Stimulated activated CD4-positive, alpha-beta T cell treated with anti-CD3 and anti-CD28 coated beads, Interleukin-2, amount 100 ng/mL, for 4 hours (primary cell): ENCODE measurements around the gene SH3BP4.

Source experiments
- DNase-seq: peaks from one replicate; pipeline ENCODE4 v3.0.0-alpha.2; 2020; ENCODE audit warnings: low read depth

The SH3BP4 gene

GRCh38 chr2:234951664-234952269 is at the start of gene SH3BP4:
SH3BP4 (plus strand) TSS chr2:234952017; CDS start chr2:235035003, 82,986 bp downstream.
- DNase-seq = peak; percentile 15

- DNase-seq = no peak
These were observed 47.0 kb upstream of the SH3BP4 start for GRCh38 chr2:234904785-234905184.

- DNase-seq = no peak
These were observed 46.1 kb upstream of the SH3BP4 start for GRCh38 chr2:234905547-234906265.

GRCh38 chr2:234910186-234910679 is 41.6 kb upstream of the SH3BP4 start:
- DNase-seq = no peak

GRCh38 chr2:234911271-234911670 is 40.5 kb upstream of the SH3BP4 start:
- no peak for DNase-seq

GRCh38 chr2:234912437-234912836 is 39.4 kb upstream of the SH3BP4 start:
- no peak for DNase-seq

GRCh38 chr2:234913208-234913626 is 38.6 kb upstream of the SH3BP4 start:
- DNase-seq = no peak

GRCh38 chr2:234914371-234915154 is 37.3 kb upstream of the SH3BP4 start:
- no peak for DNase-seq

- no peak for DNase-seq
These were observed 35.1 kb upstream of the SH3BP4 start for GRCh38 chr2:234916674-234917073.

- no peak for DNase-seq
These were observed 34.4 kb upstream of the SH3BP4 start for GRCh38 chr2:234917211-234917975.

GRCh38 chr2:234919711-234920110 is 32.1 kb upstream of the SH3BP4 start:
- DNase-seq = no peak

GRCh38 chr2:234920836-234921235 is 31.0 kb upstream of the SH3BP4 start:
- no peak for DNase-seq

- no peak for DNase-seq
These were observed 22.8 kb upstream of the SH3BP4 start for GRCh38 chr2:234929002-234929401.

GRCh38 chr2:234930397-234930796 is 21.4 kb upstream of the SH3BP4 start:
- DNase-seq = no peak

- DNase-seq = no peak
These were observed 20.4 kb upstream of the SH3BP4 start for GRCh38 chr2:234931371-234931770.

GRCh38 chr2:234932591-234933168 is 19.1 kb upstream of the SH3BP4 start:
- DNase-seq = no peak

- DNase-seq = no peak
These were observed 16.5 kb upstream of the SH3BP4 start for GRCh38 chr2:234935311-234935710.

GRCh38 chr2:234939576-234939975 is 12.2 kb upstream of the SH3BP4 start:
- DNase-seq = no peak

- no peak for DNase-seq
These were observed 11.8 kb upstream of the SH3BP4 start for GRCh38 chr2:234939996-234940395.

- no peak for DNase-seq
These were observed 11.3 kb upstream of the SH3BP4 start for GRCh38 chr2:234940527-234940926.

- no peak for DNase-seq
These were observed 6.4 kb upstream of the SH3BP4 start for GRCh38 chr2:234945339-234945873.
